ENCODE results near the gene SLC4A4. TPM values are rescaled to one million over a fixed set of nuclear protein-coding genes. Genes with fewer than 3 reads are reported as not detected.

SLC4A4 gene
- total and polyA plus RNA-seq, 2 of the 8 experiments (the other 6 are each of a cell fraction or from before 2014, with no cell fraction given), result 0.67 to 2.8 TPM

- no peak overlapping the region for H2BK120ac ChIP-seq (replicated peaks; ENCODE audit: low read depth, low read length)
- H3K4me2 ChIP-seq (ENCODE audit: insufficient read depth in 1 of 2, low read depth in 2 of 2, low read length in 2 of 2), result no peak overlapping the region
- H4K8ac ChIP-seq (ENCODE audit: extremely low read depth, insufficient read depth, low read length), result no peak overlapping the region
- 85% methylated on average over 1 of the region's 1 CpG; no CpG with 5 or more reads in 1 of the 2 experiments for WGBS, 2 experiments (ENCODE audit: extremely low coverage in 1 of 2, insufficient coverage in 1 of 2, insufficient read length in 1 of 2, insufficient replicate concordance in 2 of 2, low coverage in 1 of 2, low lambda C conversion rate in 2 of 2, missing lambda C conversion rate in 1 of 2)
- no peak overlapping the region for H4K91ac ChIP-seq (replicated peaks; ENCODE audit: insufficient read length, low read length)
- no peaks in the 10 kb centered on the region for H3K9me3 ChIP-seq (ENCODE audit: insufficient read depth in 2 of 2, low read depth in 1 of 2, low read length in 1 of 2)
- no peak overlapping the region for H2BK15ac ChIP-seq (ENCODE audit: low read length)
- H2BK20ac ChIP-seq (ENCODE audit: low read length), result no peak overlapping the region
- H3K18ac ChIP-seq (ENCODE audit: extremely low read depth, low read length), result no peak overlapping the region
- ChIA-PET POLR2A (ENCODE audit: partially characterized antibody) (no interaction called here), CTCF (ENCODE audit: partially characterized antibody) (interaction anchor here (0.7 to 1.7 kb wide), 6 partner anchors 8 to 178 kb away, joined by 3 to 6 read pairs (median 4); no protein-coding TSS in a partner anchor)
- no peaks in the 10 kb centered on the region for H4K20me1 ChIP-seq (replicated peaks in 1 of 2; ENCODE audit: control insufficient read depth in 1 of 2, insufficient read depth in 2 of 2, low read length in 2 of 2)
- H3K14ac ChIP-seq (ENCODE audit: insufficient read length), result no peak overlapping the region
- H4K5ac ChIP-seq (ENCODE audit: insufficient read length, low read depth, low read length), result no peak overlapping the region
- H3K23ac ChIP-seq (ENCODE audit: insufficient read length), result no peak overlapping the region
- no peaks in the 10 kb centered on the region for H3K4me1 ChIP-seq (replicated peaks in 1 of 4; ENCODE audit: control insufficient read depth in 3 of 4, insufficient read depth in 4 of 4, low read length in 3 of 4)
- no peak overlapping the region for H2AK5ac ChIP-seq (ENCODE audit: low read depth, low read length)
- no peak overlapping the region for H2BK5ac ChIP-seq (ENCODE audit: low read depth, low read length)
- H3K79me2 ChIP-seq (ENCODE audit: control insufficient read depth in 1 of 2, insufficient read depth in 2 of 2, low read length in 2 of 2), result no peaks in the 10 kb centered on the region
- no peaks in the 10 kb centered on the region for H3K36me3 ChIP-seq (ENCODE audit: control insufficient read depth in 2 of 4, insufficient read depth in 4 of 4, low read length in 3 of 4)
- no peaks in the 10 kb centered on the region for H3K27me3 ChIP-seq (replicated peaks in 1 of 4; ENCODE audit: control insufficient read depth in 3 of 4, extremely low read depth in 1 of 4, insufficient read depth in 3 of 4, low read length in 3 of 4)
- FAIRE-seq, result no peak
- H3K27ac ChIP-seq (ENCODE audit: low read depth, low read length), result no peak overlapping the region
- H3K56ac ChIP-seq (replicated peaks; ENCODE audit: insufficient read length, low read depth, low read length), result no peak overlapping the region
- H3K79me1 ChIP-seq (ENCODE audit: low read depth, low read length), result no peaks in the 10 kb centered on the region
- no peak for DNase-seq (ENCODE audit: low read depth in 1 of 2, low spot score in 2 of 2)
- no peak overlapping the region for H3K4ac ChIP-seq (replicated peaks; ENCODE audit: insufficient read length, low read depth, low read length)
- no peak overlapping the region for H3K9ac ChIP-seq (replicated peaks in 1 of 4; ENCODE audit: extremely low read depth in 1 of 4, low read depth in 3 of 4, low read length in 3 of 4)
- no peak overlapping the region for H3K4me3 ChIP-seq (ENCODE audit: extremely low read depth in 1 of 4, insufficient read depth in 2 of 4, low read depth in 3 of 4, low read length in 4 of 4)
- H2AFZ ChIP-seq (ENCODE audit: low read length), result no peak overlapping the region
- H3K23me2 ChIP-seq (ENCODE audit: low read depth, low read length), result no peaks in the 10 kb centered on the region
- no peak overlapping the region for H2BK12ac ChIP-seq (ENCODE audit: low read depth, low read length)
- TF ChIP-seq SIX5 (IDR thresholded peaks at IDR 0.05; ENCODE audit: low read depth, low read length) (no peak), SAP30 (IDR thresholded peaks at IDR 0.05; ENCODE audit: insufficient read depth, insufficient replicate concordance, low read length) (no peak), RXRA (IDR thresholded peaks at IDR 0.05; ENCODE audit: insufficient read depth, low read depth, low read length) (no peak), ASH2L (IDR thresholded peaks at IDR 0.05; ENCODE audit: low read length) (no peak), RAD21 (IDR thresholded peaks at IDR 0.05 in 1 of 2, conservative IDR thresholded peaks at IDR 0.05 in 1 of 2; ENCODE audit: low read depth in 2 of 2, low read length in 2 of 2) (no peak), CBX8 (IDR thresholded peaks at IDR 0.05; ENCODE audit: borderline replicate concordance, low read depth, low read length) (no peak), SRF (IDR thresholded peaks at IDR 0.05; ENCODE audit: low read depth, low read length) (no peak), USF2 (IDR thresholded peaks at IDR 0.05; ENCODE audit: low read length) (no peak), SP1 (IDR thresholded peaks at IDR 0.05; ENCODE audit: low read depth, low read length) (no peak), CBX5 (IDR thresholded peaks at IDR 0.05; ENCODE audit: low read depth, low read length) (no peak), SIN3A (conservative IDR thresholded peaks at IDR 0.05 in 1 of 2, IDR thresholded peaks at IDR 0.05 in 1 of 2; ENCODE audit: low read depth in 1 of 2, low read length in 2 of 2) (no peak)
Observed at GRCh38 chr4:71532407-71532806, 193.6 kb downstream of the SLC4A4 start.

All from H1 (cell line).